ENCODE results near the gene EID2.

The EID2 gene, protein sequence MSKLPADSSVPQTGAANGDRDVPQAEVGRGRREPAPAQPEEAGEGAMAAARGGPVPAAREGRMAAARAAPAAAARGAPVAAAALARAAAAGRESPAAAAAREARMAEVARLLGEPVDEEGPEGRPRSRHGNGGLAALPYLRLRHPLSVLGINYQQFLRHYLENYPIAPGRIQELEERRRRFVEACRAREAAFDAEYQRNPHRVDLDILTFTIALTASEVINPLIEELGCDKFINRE

DNA sequence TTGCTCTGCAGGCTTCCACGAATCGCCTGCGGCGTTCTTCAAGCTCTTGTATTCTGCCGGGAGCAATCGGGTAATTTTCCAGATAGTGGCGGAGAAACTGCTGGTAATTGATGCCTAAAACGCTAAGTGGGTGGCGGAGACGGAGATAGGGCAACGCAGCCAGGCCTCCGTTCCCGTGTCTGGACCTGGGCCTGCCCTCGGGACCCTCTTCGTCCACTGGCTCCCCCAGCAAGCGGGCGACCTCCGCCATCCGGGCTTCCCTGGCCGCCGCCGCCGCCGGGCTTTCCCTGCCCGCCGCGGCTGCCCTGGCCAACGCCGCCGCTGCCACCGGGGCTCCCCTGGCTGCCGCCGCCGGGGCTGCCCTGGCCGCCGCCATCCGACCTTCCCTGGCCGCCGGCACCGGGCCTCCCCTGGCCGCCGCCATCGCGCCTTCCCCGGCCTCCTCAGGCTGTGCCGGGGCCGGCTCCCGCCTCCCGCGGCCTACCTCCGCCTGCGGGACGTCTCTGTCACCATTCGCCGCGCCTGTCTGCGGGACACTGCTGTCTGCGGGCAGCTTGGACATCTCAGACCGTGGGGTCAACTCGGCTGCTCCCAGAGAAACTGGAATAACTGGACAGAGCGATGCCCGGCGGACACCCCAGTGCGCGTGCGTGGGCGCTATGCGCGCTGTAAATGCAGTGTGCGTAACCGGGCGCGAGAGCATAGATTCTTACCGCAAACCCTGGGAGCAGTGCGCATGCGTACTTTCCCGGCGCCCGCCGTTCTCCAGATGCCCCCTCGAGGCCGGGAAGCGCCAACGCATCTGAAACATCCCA lies at the start of gene EID2:
EID2 (minus strand) TSS at position 644 of the 815 bp plus-strand sequence; CDS start at position 562, 82 bp downstream.
- DNase-seq, result peak; percentile 88
- in situ Hi-C loops (cut with HindIII; ENCODE audit: low pct_ligation_motif_present, low pct_unique_long_range_greater_than_20kb, low sequenced_read_pairs), result no loop called here

DNA sequence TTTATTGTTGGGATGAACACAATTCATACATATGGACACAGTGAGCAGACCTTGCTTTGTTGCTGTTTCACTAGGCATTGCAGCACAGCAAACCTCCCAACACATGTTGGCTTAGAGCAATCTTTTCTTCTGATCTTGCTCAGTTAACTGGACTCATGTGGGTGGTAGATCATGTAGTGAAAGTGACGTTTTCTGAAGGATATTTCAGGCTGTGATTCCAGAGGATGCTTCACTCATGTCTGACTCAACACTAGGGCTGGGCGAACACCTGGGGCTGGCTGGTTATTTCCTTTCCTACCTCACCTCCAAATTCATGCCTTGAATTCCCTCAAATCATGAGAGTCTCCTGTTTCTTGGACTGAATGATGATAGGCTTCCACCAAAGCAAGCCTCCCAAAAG lies 48.1 kb upstream of the EID2 start:
- no peak for DNase-seq
- in situ Hi-C loops (cut with HindIII; ENCODE audit: low pct_ligation_motif_present, low pct_unique_long_range_greater_than_20kb, low sequenced_read_pairs), result no loop called here

DNA sequence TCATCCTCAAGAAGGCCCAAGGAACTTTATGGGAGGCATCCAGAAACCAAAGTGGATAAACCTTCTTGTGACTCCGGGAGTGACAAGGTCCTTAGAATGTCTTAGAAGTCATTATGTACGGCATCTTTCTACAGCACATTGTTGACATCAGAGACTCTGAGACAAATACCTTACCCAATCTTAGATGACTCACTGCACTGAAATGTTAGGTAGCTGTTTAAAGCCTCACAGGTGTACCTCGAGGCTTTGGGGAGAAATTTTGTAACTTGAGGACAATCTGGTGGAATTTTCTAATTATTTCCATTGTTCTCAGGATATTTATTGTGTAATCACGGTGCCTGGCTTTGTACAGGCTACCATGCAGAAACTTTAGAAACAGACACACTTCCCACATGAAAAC lies 47.5 kb upstream of the EID2 start:
- in situ Hi-C loops (cut with HindIII; ENCODE audit: low pct_ligation_motif_present, low pct_unique_long_range_greater_than_20kb, low sequenced_read_pairs), result no loop called here
- DNase-seq, result no peak

DNA sequence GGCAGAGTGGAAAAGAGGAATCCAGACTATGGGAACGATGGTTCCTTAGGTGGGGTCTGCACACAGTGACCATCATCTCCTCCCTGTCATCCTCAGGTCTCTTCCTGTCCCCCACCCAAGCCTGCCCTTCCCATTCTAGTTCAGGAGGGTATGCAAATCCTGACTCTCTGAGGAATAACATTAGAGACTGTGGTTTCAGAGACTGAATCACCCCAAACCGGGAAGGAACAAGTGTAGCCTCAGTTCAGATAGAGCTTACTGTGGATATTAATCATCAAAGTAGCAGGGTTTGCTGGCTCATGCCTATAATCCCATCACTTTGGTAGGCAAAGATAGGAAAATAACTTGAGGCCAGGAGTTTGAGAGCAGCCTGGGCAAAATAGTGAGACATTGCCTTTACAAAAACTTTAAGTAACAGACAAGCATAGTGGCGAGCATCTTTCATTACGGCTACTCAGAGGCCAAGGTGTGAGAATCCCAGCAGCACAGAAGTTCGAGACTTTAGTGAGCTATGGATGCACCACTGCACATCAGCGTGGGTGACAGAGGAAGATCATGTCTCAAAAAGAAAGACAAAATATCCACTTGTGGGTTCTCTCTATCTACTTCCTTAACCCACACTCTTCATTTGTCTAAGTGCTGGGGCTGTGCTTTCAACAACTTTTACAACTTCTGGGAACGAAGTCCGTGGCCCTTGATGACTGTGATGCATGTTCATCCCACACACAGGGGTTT lies 43.1 kb upstream of the EID2 start:
- in situ Hi-C loops (cut with HindIII; ENCODE audit: low pct_ligation_motif_present, low pct_unique_long_range_greater_than_20kb, low sequenced_read_pairs), result no loop called here

DNA sequence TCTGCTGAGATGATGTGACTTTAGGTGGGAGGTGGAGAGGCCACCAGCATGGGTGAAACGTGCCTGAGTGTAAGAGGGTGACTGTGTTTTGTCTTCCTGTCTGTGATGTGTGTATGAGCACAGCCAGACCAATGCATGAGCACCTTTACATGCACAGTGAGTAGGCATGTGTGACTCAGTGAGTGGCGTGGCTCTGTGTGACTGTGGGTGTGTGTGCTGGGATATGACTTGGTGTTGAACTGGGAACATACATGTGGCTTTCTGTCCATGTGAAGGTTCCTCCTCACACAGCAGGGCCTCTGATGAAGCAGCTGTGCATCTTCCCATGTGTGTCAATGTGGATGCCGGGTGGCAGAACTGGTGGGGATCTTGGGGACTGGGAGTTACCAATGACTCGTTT lies 42.5 kb upstream of the EID2 start:
- in situ Hi-C loops (cut with HindIII; ENCODE audit: low pct_ligation_motif_present, low pct_unique_long_range_greater_than_20kb, low sequenced_read_pairs), result no loop called here
- no peak for DNase-seq

More for the DNA sequence above, 43.1 kb upstream of the EID2 start:
- no peak for DNase-seq

DNA sequence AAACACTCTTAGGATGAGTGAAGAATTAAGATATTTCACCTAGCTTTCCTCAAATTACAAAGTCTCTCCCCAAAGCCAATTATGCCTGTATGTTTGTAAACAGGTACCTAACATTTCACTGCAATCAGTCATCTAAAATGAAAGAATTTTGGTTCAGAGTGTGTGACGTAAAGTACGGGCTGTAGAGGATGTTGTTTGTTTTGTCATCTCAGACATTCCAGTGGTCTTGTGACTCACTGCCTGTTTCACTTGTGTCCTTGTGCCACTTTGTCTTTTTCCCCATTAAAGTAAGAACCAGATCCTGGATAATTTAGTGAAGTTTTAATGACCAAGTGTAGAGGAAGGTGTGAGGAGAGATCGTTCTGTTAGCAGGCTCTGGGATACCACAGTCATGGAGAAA lies 28.6 kb upstream of the EID2 start:
- in situ Hi-C loops (cut with HindIII; ENCODE audit: low pct_ligation_motif_present, low pct_unique_long_range_greater_than_20kb, low sequenced_read_pairs), result no loop called here
- DNase-seq, result peak; percentile 3

DNA sequence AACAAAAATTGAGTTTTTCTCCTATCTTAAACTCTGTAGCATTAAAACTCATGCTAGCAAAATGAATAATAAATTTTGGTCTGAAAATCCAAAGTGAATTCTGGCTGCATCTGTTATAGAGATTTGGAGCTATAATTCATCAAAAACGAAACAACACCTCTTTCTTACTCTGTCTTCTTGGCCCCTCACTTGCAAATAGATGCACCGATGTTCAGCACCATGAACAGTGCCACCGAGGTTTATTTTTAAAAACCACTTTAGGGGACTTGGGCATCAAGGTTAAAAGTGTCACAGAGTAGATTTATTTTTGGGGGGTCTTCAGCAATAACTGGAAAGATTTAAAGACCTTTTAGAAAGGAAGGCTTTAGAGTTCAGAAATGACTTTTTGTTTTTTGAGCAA lies 26.1 kb upstream of the EID2 start:
- no peak for DNase-seq
- in situ Hi-C loops (cut with HindIII; ENCODE audit: low pct_ligation_motif_present, low pct_unique_long_range_greater_than_20kb, low sequenced_read_pairs), result no loop called here

DNA sequence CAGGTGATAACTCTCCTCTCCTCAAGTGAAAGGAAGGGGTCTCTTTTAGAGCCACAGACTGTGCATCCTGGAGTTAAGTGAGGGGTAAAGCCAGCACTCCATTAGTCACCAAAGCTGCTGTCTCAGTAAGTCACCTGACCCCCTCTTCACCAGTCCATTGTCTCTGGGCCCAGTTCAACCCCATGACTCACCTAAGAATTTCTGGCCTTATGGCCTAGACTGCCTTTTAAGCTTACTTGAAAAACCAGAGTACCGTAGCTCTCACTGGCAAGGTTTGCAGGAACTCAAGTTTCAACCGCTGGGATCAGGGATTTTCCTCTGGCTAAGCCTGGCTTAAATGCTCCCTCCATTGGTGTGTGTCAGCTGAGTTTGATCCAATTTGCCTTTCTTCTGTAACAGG lies 23.4 kb upstream of the EID2 start:
- peak; percentile 72 for DNase-seq
- in situ Hi-C loops (cut with HindIII; ENCODE audit: low pct_ligation_motif_present, low pct_unique_long_range_greater_than_20kb, low sequenced_read_pairs), result no loop called here

DNA sequence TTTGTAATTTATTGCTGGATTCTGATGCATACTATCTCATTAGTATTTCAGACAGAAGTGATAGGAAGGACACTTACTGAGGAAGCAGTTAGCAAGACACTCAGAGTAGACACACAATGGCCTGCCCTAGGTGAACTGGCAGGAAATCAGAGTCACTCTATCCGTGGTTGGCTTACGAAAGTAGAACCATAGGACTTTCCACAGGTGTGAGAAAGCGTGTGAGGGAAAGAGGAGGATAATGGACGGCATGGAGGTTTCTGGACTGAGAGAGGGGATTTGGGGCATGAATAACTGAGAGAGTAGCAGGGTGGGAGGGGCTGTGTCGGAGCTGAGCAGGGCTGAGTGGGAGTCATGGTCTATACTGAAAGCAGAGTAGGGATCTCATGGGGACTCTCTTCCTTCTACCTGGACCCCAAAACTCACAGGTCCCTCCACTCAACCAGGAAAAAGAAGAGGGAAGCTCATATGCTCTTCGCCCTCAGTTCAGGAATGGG lies 18.7 kb upstream of the EID2 start:
- no peak for DNase-seq
- in situ Hi-C loops (cut with HindIII; ENCODE audit: low pct_ligation_motif_present, low pct_unique_long_range_greater_than_20kb, low sequenced_read_pairs), result no loop called here

DNA sequence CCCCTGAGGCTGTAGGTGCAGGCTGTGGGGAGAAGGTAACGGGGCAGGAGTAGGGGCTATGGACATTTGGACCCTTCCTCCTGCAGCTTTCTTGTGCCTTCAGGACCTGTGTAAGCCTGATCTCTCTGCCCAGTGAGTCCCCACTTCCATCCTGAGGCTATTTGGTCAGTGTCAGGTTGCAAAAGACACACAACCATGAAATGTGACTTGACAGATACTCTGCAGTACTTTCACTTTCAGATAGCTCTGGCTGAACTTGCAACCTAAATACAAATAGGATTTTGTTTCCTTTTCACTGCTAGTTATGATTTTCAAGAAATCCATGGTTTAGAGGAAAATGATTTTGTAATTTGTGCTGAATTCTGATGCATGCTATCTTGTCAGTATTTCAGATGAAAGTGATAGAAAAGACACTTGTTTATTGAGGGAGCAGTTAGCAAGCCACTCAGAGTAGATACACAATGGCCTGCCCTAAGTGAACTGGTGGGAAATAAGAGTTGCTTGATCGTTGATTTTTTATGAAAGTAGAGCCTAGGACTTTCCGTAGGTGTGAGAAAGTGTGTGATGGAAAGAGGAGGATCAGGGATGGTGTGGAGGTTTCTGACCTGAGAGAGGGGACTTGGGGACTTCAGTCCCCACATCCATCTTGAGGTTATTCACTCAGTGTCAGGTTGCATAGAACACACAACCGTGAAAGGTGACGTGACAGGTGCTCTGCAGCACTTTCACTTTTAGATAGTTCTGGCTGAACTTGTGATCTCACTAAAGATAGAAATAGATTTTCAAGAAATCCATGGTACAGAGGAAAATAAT lies 18.1 kb upstream of the EID2 start:
- in situ Hi-C loops (cut with HindIII; ENCODE audit: low pct_ligation_motif_present, low pct_unique_long_range_greater_than_20kb, low sequenced_read_pairs), result no loop called here
- DNase-seq, result no peak

DNA sequence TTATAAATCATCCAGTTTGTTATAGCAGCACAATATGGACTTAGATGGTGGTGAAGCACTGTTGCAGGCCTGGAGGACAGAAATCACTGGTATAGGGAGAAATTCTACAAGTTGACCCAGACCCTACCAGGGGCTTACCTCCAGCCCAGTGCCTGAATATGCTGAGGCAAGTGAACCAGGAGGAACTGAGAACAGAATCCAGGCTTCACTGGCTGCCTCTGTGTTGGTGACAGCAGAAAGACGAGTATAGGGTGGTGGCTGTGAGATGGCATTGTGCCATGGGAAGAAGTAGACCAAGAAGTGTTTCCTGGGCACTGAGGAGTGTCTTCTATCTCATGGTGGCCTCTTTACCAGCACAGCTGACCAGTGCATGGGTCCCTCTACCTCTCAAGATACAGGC lies 15.9 kb upstream of the EID2 start:
- DNase-seq, result no peak
- in situ Hi-C loops (cut with HindIII; ENCODE audit: low pct_ligation_motif_present, low pct_unique_long_range_greater_than_20kb, low sequenced_read_pairs), result no loop called here

DNA sequence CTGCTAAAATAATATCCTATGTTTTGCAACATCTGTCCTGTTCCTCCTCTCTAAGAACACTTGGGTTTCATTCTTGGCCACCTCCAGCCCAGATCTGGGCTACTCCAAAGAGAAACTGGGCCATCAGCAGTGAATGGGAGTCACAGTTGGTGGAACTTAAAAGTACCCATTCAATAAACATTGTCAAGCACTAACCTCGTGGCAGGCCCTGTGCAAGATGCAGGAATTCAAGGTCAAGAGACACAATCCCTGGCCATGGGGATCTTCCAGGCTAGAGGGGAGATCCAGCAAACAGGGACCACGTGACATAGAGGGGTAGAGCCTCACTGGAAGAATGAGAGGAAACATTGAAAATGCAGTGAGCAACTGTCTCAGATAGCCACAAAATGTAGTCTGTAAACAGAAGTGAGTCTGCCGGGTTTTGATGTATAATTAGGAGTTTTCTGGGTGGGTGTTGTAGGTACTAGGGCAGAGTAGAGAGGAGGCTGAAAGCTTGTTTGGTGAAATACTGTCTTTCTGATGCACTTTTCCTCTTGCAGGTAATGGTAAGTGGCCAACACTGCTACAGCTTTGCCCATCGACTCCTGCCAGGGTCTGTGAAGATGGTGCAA lies 14.8 kb upstream of the EID2 start:
- in situ Hi-C loops (cut with HindIII; ENCODE audit: low pct_ligation_motif_present, low pct_unique_long_range_greater_than_20kb, low sequenced_read_pairs), result no loop called here
- no peak for DNase-seq

DNA sequence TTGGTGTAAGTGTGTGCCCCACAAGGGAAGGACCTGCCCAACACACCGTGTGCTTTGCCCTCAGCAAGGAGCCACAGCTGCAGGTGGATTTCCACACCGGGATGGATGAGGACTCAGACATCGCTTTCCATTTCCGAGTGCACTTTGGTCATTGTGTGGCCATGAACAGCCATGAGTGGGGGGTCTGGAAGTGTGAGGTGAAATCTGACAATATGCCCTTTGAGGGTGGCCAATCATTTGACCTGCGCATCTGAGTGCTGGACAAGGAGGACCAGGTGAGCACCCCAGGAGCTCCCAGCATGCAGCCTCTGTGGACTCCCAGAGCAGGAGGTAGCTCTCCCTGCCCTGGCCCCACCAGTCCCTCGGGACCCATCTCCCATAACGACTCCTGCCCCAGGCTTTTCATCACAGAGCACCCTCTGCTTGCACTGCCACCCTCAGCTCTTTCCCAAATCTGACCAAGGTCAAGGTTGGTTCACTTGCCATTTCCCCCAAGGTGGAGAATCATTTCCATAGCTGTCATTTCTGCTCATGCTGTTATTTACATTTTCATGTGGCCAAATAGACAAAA lies 13.2 kb upstream of the EID2 start:
- DNase-seq, result no peak
- in situ Hi-C loops (cut with HindIII; ENCODE audit: low pct_ligation_motif_present, low pct_unique_long_range_greater_than_20kb, low sequenced_read_pairs), result no loop called here

DNA sequence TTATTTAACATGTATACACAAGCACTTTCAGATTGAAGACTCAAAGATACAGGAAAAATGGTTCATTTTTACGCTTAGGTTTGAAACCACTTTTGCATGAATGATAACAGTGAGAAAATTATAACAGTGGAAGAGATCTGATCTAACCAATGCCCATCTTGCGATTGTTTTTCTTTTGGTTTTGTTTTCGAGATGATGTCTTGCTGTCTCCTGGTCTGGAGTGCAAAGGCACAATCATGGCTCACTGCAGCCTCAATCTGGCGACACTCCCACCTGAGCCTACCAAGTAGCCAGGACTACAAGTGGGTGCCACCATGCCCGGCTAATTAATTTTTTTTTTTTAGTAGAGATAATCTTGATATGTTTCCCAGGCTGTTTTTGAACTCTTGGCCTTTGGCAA lies 10.2 kb upstream of the EID2 start:
- DNase-seq, result no peak
- in situ Hi-C loops (cut with HindIII; ENCODE audit: low pct_ligation_motif_present, low pct_unique_long_range_greater_than_20kb, low sequenced_read_pairs), result no loop called here

DNA sequence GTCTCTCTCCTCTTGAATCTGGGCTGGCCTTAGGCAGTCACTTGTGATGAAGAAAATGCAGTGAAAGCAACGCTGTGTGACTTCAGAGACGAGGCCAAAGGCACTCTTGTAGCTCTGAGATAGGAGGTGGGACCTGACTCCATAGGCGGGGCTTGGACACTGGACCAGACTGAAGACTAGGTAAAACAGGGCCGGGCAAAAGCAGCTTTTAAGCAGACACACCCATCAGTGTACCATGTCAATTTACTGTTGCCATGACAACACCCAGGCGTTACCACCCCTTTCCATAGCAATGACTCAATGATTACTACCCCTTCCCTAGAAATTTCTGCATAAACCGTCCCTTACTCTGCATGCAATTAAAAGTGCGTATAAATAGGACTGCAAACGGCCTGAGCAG lies 6.6 kb upstream of the EID2 start:
- no peak for DNase-seq
- in situ Hi-C loops (cut with HindIII; ENCODE audit: low pct_ligation_motif_present, low pct_unique_long_range_greater_than_20kb, low sequenced_read_pairs), result no loop called here

DNA sequence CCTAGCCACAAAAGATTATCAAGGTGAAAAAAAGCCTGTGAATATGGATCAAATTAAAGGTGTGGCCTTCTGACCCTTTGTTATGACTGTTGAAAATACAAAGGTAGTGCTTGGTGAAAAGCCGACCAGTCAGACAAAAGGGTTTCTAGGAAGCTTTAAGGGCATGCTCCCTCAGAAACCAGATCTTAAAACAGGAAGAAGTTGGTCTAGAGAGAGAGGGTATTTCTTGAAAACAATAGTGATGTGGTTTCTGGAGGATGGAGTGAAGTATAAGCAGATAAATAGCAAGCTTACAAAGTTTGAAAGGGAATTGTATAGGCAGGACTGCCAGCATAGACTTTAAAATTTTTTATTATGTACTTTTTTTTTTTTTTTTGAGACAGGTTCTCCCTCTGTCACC lies 5.0 kb upstream of the EID2 start:
- no peak for DNase-seq
- in situ Hi-C loops (cut with HindIII; ENCODE audit: low pct_ligation_motif_present, low pct_unique_long_range_greater_than_20kb, low sequenced_read_pairs), result no loop called here

DNA sequence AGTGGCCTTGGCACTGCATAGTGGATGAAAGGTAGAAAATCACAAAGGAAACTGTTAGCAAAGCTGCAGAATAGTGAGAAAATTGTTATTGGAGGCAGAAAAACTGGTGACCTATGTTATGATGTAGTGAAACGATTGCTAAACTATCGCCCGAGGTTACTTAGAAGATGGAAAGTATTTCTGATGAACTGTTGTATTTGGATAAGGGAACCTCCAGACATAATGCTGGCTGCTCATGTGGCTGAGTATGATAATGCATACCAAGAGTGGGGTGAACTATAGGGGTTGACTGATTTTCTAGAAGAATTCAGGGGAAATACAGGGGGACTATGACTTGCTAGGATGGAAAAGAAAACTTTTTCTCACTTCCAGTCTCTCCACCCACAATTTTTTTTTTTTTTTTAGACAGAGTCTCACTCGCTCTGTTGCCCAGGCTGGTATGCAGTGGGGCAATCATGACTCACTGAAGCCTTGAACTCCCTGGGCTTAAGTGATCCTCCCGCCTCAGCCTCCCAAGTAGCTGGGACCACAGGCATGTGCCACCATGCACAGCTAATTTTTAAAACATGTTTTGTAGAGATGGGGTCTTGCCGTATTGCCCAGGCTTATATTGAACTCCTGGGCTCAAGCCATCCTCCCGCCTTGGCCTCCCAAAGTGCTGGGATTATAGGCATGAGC lies 4.4 kb upstream of the EID2 start:
- DNase-seq, result peak; percentile 58

More for the DNA sequence above, 4.4 kb upstream of the EID2 start:
- in situ Hi-C loops (cut with HindIII; ENCODE audit: low pct_ligation_motif_present, low pct_unique_long_range_greater_than_20kb, low sequenced_read_pairs), result no loop called here

Measured in ACHN (cell line).